Measurements from ENCODE around the gene C10orf105.

The C10orf105 gene, protein sequence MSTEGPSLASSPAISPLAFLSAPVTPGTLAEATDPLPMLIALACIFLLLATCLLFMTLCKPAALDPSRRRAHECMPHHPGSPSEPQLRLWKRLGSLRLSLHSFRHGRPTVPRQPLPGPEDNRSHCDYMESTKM

DNA sequence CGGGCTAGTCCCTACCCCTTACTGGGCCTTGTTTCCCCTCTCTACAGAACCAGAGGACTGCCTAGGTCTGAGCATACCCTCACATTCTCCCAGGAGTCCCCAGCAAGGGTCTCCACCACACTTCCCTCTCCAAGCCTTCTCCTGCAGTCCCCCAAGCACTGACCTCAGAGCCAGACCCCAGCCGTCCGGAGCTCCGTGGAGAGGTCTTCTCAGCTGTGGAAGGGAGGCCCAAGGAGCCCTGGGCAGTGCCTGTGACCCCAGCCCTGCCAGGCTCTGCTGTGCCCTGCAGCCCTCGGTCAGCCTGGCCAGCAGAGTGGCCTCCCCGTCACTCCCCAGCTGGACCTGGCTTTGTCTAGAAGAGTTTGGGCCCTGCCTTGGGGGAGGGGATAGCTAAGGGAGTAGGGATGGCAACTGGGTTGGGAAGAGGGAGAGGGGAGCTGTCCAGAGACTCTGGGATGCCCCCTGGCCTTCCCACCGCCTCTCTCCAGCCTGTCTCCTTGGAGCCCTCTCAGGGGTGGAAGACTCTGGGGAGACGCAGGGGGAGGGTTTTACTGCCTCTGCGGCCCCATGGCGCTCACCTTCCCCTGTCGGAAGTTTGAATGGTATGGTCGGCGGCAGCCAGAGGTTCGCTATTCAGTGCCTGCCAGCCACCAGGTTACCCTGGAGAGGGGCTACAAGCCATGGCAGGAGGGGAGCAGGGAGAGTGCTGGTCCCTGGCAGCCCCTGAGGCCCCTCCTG lies at the start of gene C10orf105:
Gene C10orf105, minus strand, starts transcription at position 315 of the 738 bp plus-strand sequence. CDS start 3,441 bp downstream, outside the sequence.
- Histone ChIP-seq H3K9ac (ENCODE audit: low read length) (no peak within 1 kb of the TSS), H3K9me3 (ENCODE audit: control insufficient read depth, low read length) (peaks cover 8% of the 10 kb centered on the region)
- DNase-seq (ENCODE audit: low read depth) = no peak

DNA sequence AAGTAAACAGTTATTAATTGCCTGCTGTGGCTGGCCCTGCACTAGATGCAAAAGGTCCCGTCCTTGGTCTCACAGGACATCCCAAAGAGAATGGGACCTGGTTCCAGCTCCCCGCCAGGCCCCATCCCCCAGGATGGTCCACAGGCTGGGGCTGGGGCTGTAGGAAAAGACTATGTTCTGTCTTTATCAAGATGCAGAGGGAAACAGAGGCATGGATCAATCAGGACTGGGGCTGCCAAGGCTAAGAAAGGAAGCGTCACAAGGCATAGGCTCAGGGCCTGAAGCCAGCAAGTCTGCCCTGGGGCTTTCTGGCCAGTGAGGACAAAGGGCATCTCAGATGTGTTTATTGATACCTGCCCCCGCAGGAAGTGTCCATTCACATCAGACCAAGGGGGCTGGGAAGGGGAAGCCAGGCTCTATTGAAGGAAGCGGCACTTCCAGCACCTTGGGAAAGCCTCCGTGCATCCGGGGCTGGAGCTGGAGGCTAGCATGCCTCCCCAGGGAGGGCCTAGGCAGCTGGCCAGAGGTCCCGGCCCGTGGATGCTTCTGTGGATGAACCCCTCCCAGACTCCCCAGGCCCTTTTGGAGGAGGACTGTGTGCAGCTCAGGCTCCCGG lies 48.0 kb upstream of the C10orf105 start:
- peak; percentile 33 for DNase-seq (ENCODE audit: low read depth)
- Histone ChIP-seq H3K4me3 (ENCODE audit: low read length) (peak overlapping the region; percentile 54), H3K36me3 (ENCODE audit: control insufficient read depth, insufficient read depth, low read length, severe bottlenecking) (no peaks in the 10 kb centered on the region), H3K27me3 (replicated peaks; ENCODE audit: control insufficient read depth, insufficient read depth, low read length) (no peaks in the 10 kb centered on the region), H3K9me3 (ENCODE audit: control insufficient read depth, low read length) (no peaks in the 10 kb centered on the region), H3K9ac (ENCODE audit: low read length) (peak overlapping the region; percentile 74), H3K4me1 (ENCODE audit: control insufficient read depth, insufficient read depth, low read length) (peaks cover 97% of the 10 kb centered on the region)

More for the DNA sequence above, at the start of gene C10orf105:
- peaks cover 23% of the 10 kb centered on the region for H3K4me1 ChIP-seq (ENCODE audit: control insufficient read depth, insufficient read depth, low read length)
- H3K27me3 ChIP-seq (replicated peaks; ENCODE audit: control insufficient read depth, insufficient read depth, low read length) = no peaks in the 10 kb centered on the region
- H3K36me3 ChIP-seq (ENCODE audit: control insufficient read depth, insufficient read depth, low read length, severe bottlenecking) = no peaks in the 10 kb centered on the region
- H3K4me3 ChIP-seq (ENCODE audit: low read length) = no peak within 1 kb of the TSS

DNA sequence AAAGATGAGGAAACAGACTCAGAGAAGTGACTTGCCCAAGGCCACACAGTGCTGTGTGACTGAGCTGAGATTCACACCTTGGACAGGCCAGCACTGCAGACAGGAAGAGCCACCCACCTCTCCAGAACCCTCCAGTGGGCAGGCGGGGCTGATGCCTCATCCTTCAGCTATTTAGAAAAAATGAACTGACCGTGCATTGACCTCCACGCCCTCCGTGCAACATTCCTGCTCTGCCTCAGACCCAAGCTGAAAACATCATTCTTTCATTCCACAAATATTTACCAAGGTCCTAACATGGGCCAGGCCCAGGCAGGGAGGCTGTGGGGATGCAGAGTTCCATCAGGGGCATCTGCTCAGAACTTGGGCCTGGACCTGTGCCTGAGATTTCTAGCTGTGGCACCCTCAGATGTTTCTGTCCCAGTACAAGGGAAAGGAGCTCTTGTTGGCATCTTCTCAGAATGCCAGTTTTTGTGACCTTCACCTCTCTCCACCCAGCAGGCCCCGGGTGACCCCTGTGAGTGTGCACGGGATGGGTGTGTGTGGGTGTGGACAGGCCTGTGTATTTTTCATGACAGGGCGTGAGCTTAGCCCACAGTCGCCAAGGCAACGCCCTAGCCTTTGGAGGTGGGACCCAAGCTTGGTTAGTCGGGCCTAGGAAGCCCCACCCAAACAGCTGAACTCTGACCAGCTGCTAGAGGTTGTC lies 47.3 kb upstream of the C10orf105 start:
- peak overlapping the region; percentile 74 for H3K9ac ChIP-seq (ENCODE audit: low read length)
- H3K27me3 ChIP-seq (replicated peaks; ENCODE audit: control insufficient read depth, insufficient read depth, low read length) = no peaks in the 10 kb centered on the region
- peaks cover 94% of the 10 kb centered on the region for H3K4me1 ChIP-seq (ENCODE audit: control insufficient read depth, insufficient read depth, low read length)
- DNase-seq (ENCODE audit: low read depth) = peak; percentile 93
- peak overlapping the region; percentile 54 for H3K4me3 ChIP-seq (ENCODE audit: low read length)
- no peaks in the 10 kb centered on the region for H3K9me3 ChIP-seq (ENCODE audit: control insufficient read depth, low read length)
- H3K36me3 ChIP-seq (ENCODE audit: control insufficient read depth, insufficient read depth, low read length, severe bottlenecking) = no peaks in the 10 kb centered on the region

DNA sequence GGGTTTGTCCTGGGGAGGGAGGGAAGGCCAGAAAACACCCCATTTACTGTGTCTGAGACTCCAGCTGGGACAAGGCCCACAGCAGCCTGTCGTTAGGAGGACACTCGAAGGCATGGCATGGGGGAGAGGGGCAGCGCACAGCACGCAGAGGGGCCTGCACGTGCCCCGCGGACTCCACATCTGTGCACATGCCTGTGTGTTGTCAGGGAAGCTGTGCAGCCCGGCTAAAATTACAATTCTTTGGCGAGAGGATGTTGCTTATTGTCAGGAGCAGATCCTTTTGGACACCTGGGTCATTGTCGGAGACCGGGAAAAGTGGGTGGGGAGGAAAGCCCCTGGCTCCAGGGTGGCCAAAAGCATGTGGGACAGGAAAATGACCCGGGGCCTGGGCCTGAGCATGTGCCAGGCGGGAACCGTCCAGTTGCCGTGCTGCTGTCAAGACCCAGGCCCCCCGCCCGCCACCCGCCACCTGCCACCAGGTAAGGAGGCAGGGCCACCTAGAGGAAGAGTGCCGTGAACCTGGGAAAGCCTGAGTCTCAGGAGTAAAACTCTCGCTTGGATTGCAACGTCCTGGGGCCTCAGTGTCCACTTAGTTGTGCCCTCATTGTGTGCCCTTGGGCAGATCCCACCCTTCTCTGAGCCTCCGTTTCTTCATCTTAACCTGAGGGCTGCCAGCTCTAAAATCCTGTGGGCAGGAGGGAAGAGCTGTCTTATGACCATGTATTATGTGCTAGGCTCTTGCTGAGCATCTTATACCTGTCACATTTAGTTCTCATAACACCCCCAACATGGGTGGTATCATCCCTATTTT lies 46.5 kb upstream of the C10orf105 start:
- H3K9ac ChIP-seq (ENCODE audit: low read length) = peak overlapping the region; percentile 66
- H3K4me3 ChIP-seq (ENCODE audit: low read length) = no peak overlapping the region
- H3K9me3 ChIP-seq (ENCODE audit: control insufficient read depth, low read length) = no peaks in the 10 kb centered on the region
- H3K4me1 ChIP-seq (ENCODE audit: control insufficient read depth, insufficient read depth, low read length) = peaks cover 87% of the 10 kb centered on the region
- DNase-seq (ENCODE audit: low read depth) = no peak
- no peaks in the 10 kb centered on the region for H3K27me3 ChIP-seq (replicated peaks; ENCODE audit: control insufficient read depth, insufficient read depth, low read length)
- peaks cover 7% of the 10 kb centered on the region for H3K36me3 ChIP-seq (ENCODE audit: control insufficient read depth, insufficient read depth, low read length, severe bottlenecking)

DNA sequence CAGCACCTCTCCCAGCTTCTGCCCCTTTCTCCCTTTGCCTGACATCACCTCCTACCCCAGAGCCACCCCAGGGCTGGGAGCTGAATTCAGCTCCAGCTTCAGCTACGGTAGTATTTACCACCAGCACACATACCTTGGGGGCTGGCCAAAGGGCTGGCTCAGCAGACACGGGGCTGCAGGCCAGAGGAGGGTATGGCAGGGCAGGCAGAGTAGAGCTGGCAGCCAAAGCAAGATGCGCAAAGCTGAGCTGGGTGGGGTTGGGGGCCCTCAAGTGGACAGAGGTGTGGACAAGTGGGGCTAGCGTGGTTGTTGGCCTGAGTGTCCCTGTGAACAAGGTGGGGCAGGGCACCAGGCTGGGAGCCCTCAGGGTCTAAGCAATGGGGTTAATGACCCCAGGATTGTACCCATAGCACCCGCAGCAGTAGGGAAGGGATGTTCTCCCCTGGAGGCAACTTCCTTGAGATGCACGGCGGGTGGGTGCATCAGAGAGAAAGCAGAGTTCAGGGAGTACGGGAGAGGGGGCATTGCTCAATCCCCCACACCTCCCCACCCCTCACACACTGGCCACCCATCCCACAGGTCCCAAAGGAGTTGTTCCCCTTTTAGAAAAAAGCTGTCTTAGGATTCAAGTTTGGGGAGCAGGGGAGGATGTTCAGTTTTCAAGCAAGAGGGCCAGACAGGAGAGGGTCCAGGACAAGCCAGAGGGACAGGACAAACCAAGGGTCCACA lies 45.8 kb upstream of the C10orf105 start:
- H3K4me1 ChIP-seq (ENCODE audit: control insufficient read depth, insufficient read depth, low read length) = peaks cover 79% of the 10 kb centered on the region
- no peak overlapping the region for H3K4me3 ChIP-seq (ENCODE audit: low read length)
- H3K9me3 ChIP-seq (ENCODE audit: control insufficient read depth, low read length) = no peaks in the 10 kb centered on the region
- no peaks in the 10 kb centered on the region for H3K27me3 ChIP-seq (replicated peaks; ENCODE audit: control insufficient read depth, insufficient read depth, low read length)
- peak overlapping the region; percentile 66 for H3K9ac ChIP-seq (ENCODE audit: low read length)
- peaks cover 12% of the 10 kb centered on the region for H3K36me3 ChIP-seq (ENCODE audit: control insufficient read depth, insufficient read depth, low read length, severe bottlenecking)
- peak; percentile 47 for DNase-seq (ENCODE audit: low read depth)

DNA sequence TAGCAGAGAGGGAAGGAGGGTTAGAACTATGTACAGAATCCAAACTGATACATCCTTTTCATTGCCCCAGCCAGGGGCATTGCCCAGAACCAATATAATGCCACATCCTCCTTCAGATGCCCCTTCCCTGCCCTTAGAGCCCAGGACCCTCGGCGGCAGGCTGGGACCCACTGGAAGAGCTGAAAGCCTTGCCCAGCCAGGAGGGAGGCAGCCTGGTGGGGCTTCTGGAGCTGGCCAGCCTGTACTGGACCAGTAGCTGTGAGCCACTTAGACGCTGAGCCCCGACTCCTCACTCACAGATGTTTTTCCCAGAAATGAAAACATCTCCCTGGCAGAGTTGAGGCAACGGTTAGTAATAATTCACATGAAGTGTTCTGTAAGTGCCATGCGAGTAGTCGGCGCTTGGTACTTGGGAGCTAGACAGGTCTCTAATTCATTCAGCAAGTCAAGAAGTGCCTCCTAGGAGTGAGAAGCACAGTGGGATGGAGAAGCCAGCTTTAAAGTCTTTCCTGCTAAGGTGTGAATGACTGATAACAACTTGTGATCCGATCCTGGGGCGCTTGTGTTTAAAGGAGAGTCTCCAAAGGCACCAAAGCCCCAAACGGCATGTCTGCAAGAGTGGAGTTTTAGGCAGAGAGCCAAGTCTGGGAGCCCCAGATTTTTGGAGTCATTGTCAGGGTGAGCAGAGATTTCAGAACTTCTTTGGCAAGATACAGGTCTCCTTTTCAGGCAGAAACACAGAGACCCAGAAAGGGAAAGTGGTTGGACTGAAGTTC lies 44.0 kb upstream of the C10orf105 start:
- H3K9ac ChIP-seq (ENCODE audit: low read length) = peak overlapping the region; percentile 22
- peaks cover 64% of the 10 kb centered on the region for H3K4me1 ChIP-seq (ENCODE audit: control insufficient read depth, insufficient read depth, low read length)
- no peaks in the 10 kb centered on the region for H3K27me3 ChIP-seq (replicated peaks; ENCODE audit: control insufficient read depth, insufficient read depth, low read length)
- H3K4me3 ChIP-seq (ENCODE audit: low read length) = no peak overlapping the region
- H3K9me3 ChIP-seq (ENCODE audit: control insufficient read depth, low read length) = no peaks in the 10 kb centered on the region
- no peak for DNase-seq (ENCODE audit: low read depth)
- peaks cover 13% of the 10 kb centered on the region for H3K36me3 ChIP-seq (ENCODE audit: control insufficient read depth, insufficient read depth, low read length, severe bottlenecking)

DNA sequence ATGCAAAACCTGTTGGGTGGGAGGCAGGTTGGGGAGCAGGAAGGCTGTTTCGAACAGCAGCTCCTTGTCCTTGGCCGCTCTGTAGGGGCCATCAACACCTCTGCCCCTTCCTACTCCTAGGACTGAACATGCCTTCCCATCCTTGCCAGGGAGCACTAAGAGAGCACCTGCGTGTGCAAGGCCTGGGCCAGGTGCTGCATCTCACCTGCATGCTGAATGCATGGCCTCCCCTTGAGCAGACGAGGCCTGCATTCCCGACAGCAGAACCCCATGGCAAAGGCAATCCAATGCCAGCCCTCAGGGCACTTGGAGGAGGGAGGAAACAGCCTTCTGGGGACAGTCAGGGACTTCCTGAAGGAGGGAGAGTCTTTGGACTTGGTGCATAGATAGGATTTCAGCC lies 42.7 kb upstream of the C10orf105 start:
- Histone ChIP-seq H3K4me1 (ENCODE audit: control insufficient read depth, insufficient read depth, low read length) (peaks cover 53% of the 10 kb centered on the region), H3K36me3 (ENCODE audit: control insufficient read depth, insufficient read depth, low read length, severe bottlenecking) (peaks cover 22% of the 10 kb centered on the region), H3K4me3 (ENCODE audit: low read length) (no peak overlapping the region), H3K9ac (ENCODE audit: low read length) (no peak overlapping the region), H3K27me3 (replicated peaks; ENCODE audit: control insufficient read depth, insufficient read depth, low read length) (no peaks in the 10 kb centered on the region), H3K9me3 (ENCODE audit: control insufficient read depth, low read length) (no peaks in the 10 kb centered on the region)
- DNase-seq (ENCODE audit: low read depth) = no peak

DNA sequence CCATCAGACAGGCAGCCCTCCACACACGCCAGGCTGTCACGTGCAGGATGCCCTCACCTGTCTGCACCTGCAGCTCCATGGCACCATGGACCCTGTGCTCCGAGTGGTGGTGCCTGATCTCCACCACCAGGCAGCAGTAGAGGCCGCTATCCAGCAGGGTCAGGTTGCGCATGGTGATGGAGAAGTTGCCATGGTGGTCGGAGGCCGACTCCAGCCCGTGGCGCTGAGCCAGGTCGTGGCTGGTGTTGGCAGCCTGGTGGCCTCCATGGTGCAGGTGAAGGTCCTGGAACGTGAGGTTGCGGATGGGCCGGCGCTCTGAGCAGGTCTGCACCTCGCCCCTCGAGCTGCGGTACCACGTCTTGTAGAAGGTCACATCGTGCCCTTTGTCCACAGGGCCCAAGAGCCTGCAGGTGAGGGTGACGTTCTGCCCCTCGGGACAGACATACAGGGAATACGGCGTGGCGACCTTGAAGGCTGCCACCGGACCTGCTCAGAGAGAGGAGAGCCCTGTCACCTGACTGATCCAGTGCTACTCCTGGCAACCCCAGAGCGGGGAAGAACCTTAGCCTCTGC lies 42.0 kb upstream of the C10orf105 start:
- DNase-seq (ENCODE audit: low read depth) = no peak
- no peak overlapping the region for H3K9ac ChIP-seq (ENCODE audit: low read length)
- no peaks in the 10 kb centered on the region for H3K27me3 ChIP-seq (replicated peaks; ENCODE audit: control insufficient read depth, insufficient read depth, low read length)
- no peak overlapping the region for H3K4me3 ChIP-seq (ENCODE audit: low read length)
- peaks cover 25% of the 10 kb centered on the region for H3K36me3 ChIP-seq (ENCODE audit: control insufficient read depth, insufficient read depth, low read length, severe bottlenecking)
- peaks cover 46% of the 10 kb centered on the region for H3K4me1 ChIP-seq (ENCODE audit: control insufficient read depth, insufficient read depth, low read length)
- no peaks in the 10 kb centered on the region for H3K9me3 ChIP-seq (ENCODE audit: control insufficient read depth, low read length)

DNA sequence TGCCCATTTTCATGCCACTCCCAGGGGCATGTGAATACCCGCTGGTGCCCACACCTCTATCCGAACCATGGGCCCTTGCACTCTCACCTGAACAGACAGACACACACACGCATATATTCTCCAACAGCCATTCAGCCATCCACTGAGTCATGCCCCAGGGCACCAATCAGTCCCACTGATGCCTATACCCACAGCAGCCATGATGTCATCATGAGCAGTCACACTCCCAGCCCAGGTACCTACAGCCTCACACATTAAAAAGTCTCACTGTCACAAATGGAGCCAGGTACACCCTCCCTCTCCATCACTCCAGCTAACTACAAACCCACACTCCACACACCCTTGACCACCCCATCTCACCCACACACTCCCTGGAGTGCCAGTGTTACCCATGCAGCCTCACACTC lies 41.5 kb upstream of the C10orf105 start:
- Histone ChIP-seq H3K9ac (ENCODE audit: low read length) (no peak overlapping the region), H3K27me3 (replicated peaks; ENCODE audit: control insufficient read depth, insufficient read depth, low read length) (no peaks in the 10 kb centered on the region)

More for the DNA sequence above, 41.5 kb upstream of the C10orf105 start:
- H3K4me1 ChIP-seq (ENCODE audit: control insufficient read depth, insufficient read depth, low read length) = peaks cover 41% of the 10 kb centered on the region
- no peak for DNase-seq (ENCODE audit: low read depth)
- peaks cover 25% of the 10 kb centered on the region for H3K36me3 ChIP-seq (ENCODE audit: control insufficient read depth, insufficient read depth, low read length, severe bottlenecking)
- H3K4me3 ChIP-seq (ENCODE audit: low read length) = no peak overlapping the region
- no peaks in the 10 kb centered on the region for H3K9me3 ChIP-seq (ENCODE audit: control insufficient read depth, low read length)
